T-helper 2 cell (primary cell): ENCODE data around the gene PLXDC1.
A peak's percentile ranks its signal among the peaks of the same experiment; 100 is the strongest.
"Not testable (repeated sequence)": the region's sequence is repeated elsewhere in the genome, so short reads cannot be mapped to it uniquely, and the experiment has no call there.

ENCODE experiments used
- DNase-seq, 5 experiments: peaks; one replicate each; pipeline versions ENCODE4 v3.0.0 to v3.0.0-alpha.2; 2012 to 2022

The PLXDC1 gene

GRCh38 chr17:39181303-39181702, 29.9 kb upstream of the PLXDC1 start:
- DNase-seq: no peak

- DNase-seq: no peak
These were observed 27.1 kb upstream of the PLXDC1 start for GRCh38 chr17:39178536-39178935.

GRCh38 chr17:39177256-39177655, 25.8 kb upstream of the PLXDC1 start:
- peak in 1 of 5 experiments; percentile 24 for DNase-seq

- no peak for DNase-seq
These were observed 24.3 kb upstream of the PLXDC1 start for GRCh38 chr17:39175695-39176093.

- peak; percentile 54 to 78 (median 64) for DNase-seq
These were observed 23.7 kb upstream of the PLXDC1 start for GRCh38 chr17:39174920-39175694.

- DNase-seq: no peak
These were observed 22.3 kb upstream of the PLXDC1 start for GRCh38 chr17:39173526-39174274.

- no peak for DNase-seq
These were observed 21.6 kb upstream of the PLXDC1 start for GRCh38 chr17:39173080-39173479.

- DNase-seq: no peak
These were observed 20.5 kb upstream of the PLXDC1 start for GRCh38 chr17:39171933-39172332.

GRCh38 chr17:39170558-39170957, 19.1 kb upstream of the PLXDC1 start:
- DNase-seq: no peak

- no peak for DNase-seq
These were observed 18.7 kb upstream of the PLXDC1 start for GRCh38 chr17:39170109-39170508.

GRCh38 chr17:39169518-39169917, 18.1 kb upstream of the PLXDC1 start:
- DNase-seq: no peak

- DNase-seq: no peak
These were observed 17.7 kb upstream of the PLXDC1 start for GRCh38 chr17:39169101-39169500.

- not testable (repeated sequence) for DNase-seq
These were observed 17.1 kb upstream of the PLXDC1 start for GRCh38 chr17:39168503-39168902.

GRCh38 chr17:39167476-39167875, 16.0 kb upstream of the PLXDC1 start:
- DNase-seq: peak in 2 of 5 experiments; percentile 15 to 36

- no peak for DNase-seq
These were observed 15.2 kb upstream of the PLXDC1 start for GRCh38 chr17:39166437-39167335.

GRCh38 chr17:39165841-39166349, 14.5 kb upstream of the PLXDC1 start, which contains the start of gene ARL5C:
Gene ARL5C, minus strand, starts transcription at chr17:39166161. Its CDS starts 401 bp downstream, at chr17:39165760.
- no peak for DNase-seq

GRCh38 chr17:39165178-39165840, 13.9 kb upstream of the PLXDC1 start:
- DNase-seq: no peak

- DNase-seq: peak; percentile 35 to 93 (median 61)
These were observed 13.3 kb upstream of the PLXDC1 start for GRCh38 chr17:39164675-39165143.

- no peak for DNase-seq
These were observed 10.5 kb upstream of the PLXDC1 start for GRCh38 chr17:39161962-39162361.

GRCh38 chr17:39158623-39159022, 7.2 kb upstream of the PLXDC1 start:
- no peak for DNase-seq

GRCh38 chr17:39156491-39156890, 5.1 kb upstream of the PLXDC1 start:
- DNase-seq: no peak

GRCh38 chr17:39155654-39156053, 4.2 kb upstream of the PLXDC1 start:
- DNase-seq: no peak
